Smooth muscle cell of the brain vasculature (primary cell): ENCODE data around the gene STIM2.

ENCODE experiments used
- DNase-seq: peaks from one replicate; pipeline ENCODE4 v3.0.0-alpha.2; 2012; ENCODE audit warnings: low read depth, low spot score

Gene STIM2

GRCh38 chr4:26900765-26901164 lies 40.1 kb downstream of the STIM2 start:
- no peak for DNase-seq

GRCh38 chr4:26905172-26905571 lies 44.5 kb downstream of the STIM2 start:
- no peak for DNase-seq

GRCh38 chr4:26907731-26908599 lies 47.3 kb downstream of the STIM2 start:
- no peak for DNase-seq

- DNase-seq: no peak
Observed at GRCh38 chr4:26909369-26909768, 48.7 kb downstream of the STIM2 start.

GRCh38 chr4:26911254-26911653 lies 50.6 kb downstream of the STIM2 start:
- DNase-seq: no peak

- no peak for DNase-seq
Observed at GRCh38 chr4:26912069-26912468, 51.4 kb downstream of the STIM2 start.

- no peak for DNase-seq
Observed at GRCh38 chr4:26912810-26913209, 52.2 kb downstream of the STIM2 start.

GRCh38 chr4:26916195-26916594 lies 55.6 kb downstream of the STIM2 start:
- DNase-seq: no peak

GRCh38 chr4:26930964-26931363 lies 70.3 kb downstream of the STIM2 start:
- DNase-seq: no peak

GRCh38 chr4:26931451-26931850 lies 70.8 kb downstream of the STIM2 start:
- DNase-seq: no peak

GRCh38 chr4:26931966-26932365 lies 71.3 kb downstream of the STIM2 start:
- no peak for DNase-seq

GRCh38 chr4:26935397-26935796 lies 74.8 kb downstream of the STIM2 start:
- DNase-seq: no peak

- no peak for DNase-seq
Observed at GRCh38 chr4:26936284-26937065, 75.8 kb downstream of the STIM2 start.

GRCh38 chr4:26937139-26937538 lies 76.5 kb downstream of the STIM2 start:
- no peak for DNase-seq

GRCh38 chr4:26937567-26937966 lies 76.9 kb downstream of the STIM2 start:
- DNase-seq: no peak

GRCh38 chr4:26938516-26938915 lies 77.9 kb downstream of the STIM2 start:
- no peak for DNase-seq

GRCh38 chr4:26941951-26942350 lies 81.3 kb downstream of the STIM2 start:
- DNase-seq: no peak

GRCh38 chr4:26942871-26943270 lies 82.2 kb downstream of the STIM2 start:
- DNase-seq: no peak

- DNase-seq: no peak
Observed at GRCh38 chr4:26943391-26943790, 82.8 kb downstream of the STIM2 start.

- no peak for DNase-seq
Observed at GRCh38 chr4:26945794-26946193, 85.2 kb downstream of the STIM2 start.

GRCh38 chr4:26947318-26947717 lies 86.7 kb downstream of the STIM2 start:
- DNase-seq: no peak

- DNase-seq: no peak
Observed at GRCh38 chr4:26950446-26950845, 89.8 kb downstream of the STIM2 start.

- no peak for DNase-seq
Observed at GRCh38 chr4:26952891-26953290, 92.2 kb downstream of the STIM2 start.
